ENCODE measurements around the gene OR2A12.
A peak's percentile ranks its signal among the peaks of the same experiment; 100 is the strongest.
"Not testable (repeated sequence)": the region's sequence is repeated elsewhere in the genome, so short reads cannot be mapped to it uniquely, and the experiment has no call there.

The OR2A12 gene

DNA sequence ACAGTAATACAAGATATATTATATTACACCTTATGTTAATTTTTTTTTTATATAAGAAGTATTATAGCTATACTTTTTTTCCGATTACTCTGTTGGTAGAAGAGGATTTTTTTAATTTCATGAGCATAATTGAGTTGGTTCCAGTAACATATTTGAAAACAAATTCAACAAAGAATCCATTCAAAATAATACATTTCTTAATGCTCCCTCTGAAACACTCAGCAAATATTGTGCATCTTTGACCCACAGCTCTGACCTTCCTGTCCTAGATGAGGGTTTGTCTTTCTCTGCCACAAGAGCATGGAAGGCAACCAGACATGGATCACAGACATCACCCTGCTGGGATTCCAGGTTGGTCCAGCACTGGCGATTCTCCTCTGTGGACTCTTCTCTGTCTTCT is 23.2 kb downstream of the OR2A12 start, which contains the start of gene OR2A2:
TSS of gene OR2A2 (plus strand) at position 301 of the 400 bp plus-strand sequence. CDS start at position 301, 0 bp downstream.
- DNase-seq: no peak
- in situ Hi-C loops (cut with HindIII; ENCODE audit: low pct_ligation_motif_present, low pct_unique_long_range_greater_than_20kb, low sequenced_read_pairs): no loop called here

DNA sequence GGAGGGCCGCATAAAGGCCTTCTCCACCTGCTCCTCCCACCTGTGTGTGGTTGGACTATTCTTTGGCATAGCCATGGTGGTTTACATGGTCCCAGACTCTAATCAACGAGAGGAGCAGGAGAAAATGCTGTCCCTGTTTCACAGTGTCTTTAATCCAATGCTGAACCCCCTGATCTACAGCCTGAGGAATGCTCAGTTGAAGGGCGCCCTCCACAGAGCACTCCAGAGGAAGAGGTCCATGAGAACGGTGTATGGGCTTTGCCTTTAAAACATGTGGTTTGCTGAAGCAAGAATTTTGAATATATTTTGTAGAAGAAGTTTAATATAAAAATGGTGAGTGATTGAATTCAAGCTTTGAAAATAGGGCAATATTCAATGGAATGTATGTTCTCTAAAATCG is 24.2 kb downstream of the OR2A12 start:
- DNase-seq: no peak
- in situ Hi-C loops (cut with HindIII; ENCODE audit: low pct_ligation_motif_present, low pct_unique_long_range_greater_than_20kb, low sequenced_read_pairs): no loop called here

DNA sequence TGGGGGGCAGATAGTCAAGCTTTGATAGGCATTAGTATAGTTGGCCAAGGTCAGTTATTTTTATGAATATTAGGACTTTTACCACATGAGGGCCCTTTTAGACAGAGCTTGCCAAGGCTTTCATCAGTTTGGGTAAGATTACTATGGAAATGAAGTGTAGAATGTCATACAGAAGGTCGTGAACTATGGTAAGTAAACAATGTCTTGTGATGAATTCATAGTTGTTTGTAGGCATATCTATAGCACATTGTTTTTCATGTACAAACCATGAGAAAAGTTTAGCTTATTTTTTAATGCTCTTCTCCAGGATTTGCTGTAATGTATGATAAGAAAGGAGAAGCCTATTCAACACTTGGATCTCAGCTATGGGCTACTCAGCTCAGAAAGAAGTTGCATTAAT is 27.6 kb downstream of the OR2A12 start:
- in situ Hi-C loops (cut with HindIII; ENCODE audit: low pct_ligation_motif_present, low pct_unique_long_range_greater_than_20kb, low sequenced_read_pairs): no loop called here
- no peak for DNase-seq

DNA sequence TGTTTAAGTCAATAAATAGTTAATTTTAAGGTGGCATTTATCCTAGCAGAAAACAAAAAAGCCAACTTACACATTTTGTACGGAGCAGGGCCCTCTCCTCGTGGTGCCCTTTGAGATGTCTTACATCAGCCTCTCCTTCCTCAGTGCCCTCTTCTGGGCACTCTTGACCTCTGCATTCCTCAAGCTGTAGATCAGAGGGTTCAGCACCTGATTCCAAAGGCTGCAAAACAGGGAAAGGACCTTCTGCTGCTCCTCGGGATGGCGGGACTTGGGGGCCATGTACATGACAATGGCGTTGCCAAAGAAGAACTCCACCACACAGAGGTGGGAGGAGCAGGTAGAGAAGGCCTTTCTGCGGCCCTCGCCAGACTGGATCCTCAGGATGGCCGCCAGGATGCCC is 32.3 kb downstream of the OR2A12 start:
- in situ Hi-C loops (cut with HindIII; ENCODE audit: low pct_ligation_motif_present, low pct_unique_long_range_greater_than_20kb, low sequenced_read_pairs): no loop called here
- DNase-seq: peak; percentile 46

DNA sequence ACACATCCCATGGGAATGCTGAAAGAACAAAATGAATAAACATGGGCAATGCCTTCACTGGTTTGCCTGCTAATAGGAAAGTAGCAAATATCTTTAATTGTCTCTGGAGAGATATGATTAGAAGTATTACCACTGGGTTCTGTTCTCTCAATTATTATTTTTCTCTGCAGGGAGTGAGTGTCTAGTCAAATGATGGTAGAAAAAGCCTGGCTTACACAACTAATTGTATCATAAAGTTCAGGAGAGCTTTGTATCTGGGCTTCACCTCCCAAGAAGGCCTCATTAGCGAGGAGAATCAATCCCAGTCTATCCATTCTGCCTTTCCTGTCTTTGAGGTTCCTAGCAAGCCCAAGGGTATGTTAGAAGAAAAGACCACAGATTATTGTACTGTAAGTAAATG is 36.8 kb downstream of the OR2A12 start, which contains the start of gene OR2A14:
TSS of gene OR2A14 (plus strand) at position 301 of the 400 bp plus-strand sequence. CDS start 5,937 bp downstream, outside the sequence.
- DNase-seq: no peak
- in situ Hi-C loops (cut with HindIII; ENCODE audit: low pct_ligation_motif_present, low pct_unique_long_range_greater_than_20kb, low sequenced_read_pairs): no loop called here

DNA sequence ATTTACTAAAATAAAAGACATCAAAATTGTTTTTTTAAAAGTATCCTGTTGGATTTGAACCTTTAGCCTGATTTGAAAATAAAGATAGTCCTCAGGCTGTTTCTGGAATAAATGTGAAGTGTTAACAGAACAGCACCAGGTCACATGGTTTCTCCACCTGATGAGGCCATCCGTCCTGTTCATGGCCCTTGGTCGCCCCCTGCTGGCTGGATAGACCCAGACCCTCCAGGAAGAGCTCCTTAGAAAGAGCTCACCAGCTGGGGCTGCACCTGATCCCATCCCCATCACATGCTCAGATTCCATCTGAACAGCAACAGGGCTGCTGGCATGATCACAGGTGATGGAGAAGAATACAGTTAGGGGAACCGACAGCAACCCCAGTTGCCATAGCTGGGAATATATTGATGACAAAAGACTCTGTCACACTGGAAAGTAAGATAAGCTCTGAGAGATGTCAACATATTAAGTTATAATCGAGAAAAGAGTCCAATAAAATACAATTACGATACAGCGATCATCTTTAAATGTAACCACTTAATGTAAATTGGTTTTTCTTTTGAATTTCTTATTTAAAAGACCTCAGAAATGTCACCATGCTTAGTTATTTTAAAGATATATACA is 41.7 kb downstream of the OR2A12 start:
- peak; percentile 89 for DNase-seq
- in situ Hi-C loops (cut with HindIII; ENCODE audit: low pct_ligation_motif_present, low pct_unique_long_range_greater_than_20kb, low sequenced_read_pairs): no loop called here

DNA sequence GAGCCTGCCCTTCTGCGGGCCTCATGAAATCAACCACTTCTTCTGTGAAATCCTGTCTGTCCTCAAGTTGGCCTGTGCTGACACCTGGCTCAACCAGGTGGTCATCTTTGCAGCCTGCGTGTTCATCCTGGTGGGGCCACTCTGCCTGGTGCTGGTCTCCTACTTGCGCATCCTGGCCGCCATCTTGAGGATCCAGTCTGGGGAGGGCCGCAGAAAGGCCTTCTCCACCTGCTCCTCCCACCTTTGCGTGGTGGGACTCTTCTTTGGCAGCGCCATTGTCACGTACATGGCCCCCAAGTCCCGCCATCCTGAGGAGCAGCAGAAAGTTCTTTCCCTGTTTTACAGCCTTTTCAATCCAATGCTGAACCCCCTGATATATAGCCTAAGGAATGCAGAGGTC is 43.5 kb downstream of the OR2A12 start:
- DNase-seq; in situ Hi-C loops (cut with HindIII; ENCODE audit: low pct_ligation_motif_present, low pct_unique_long_range_greater_than_20kb, low sequenced_read_pairs): not testable (repeated sequence)

GRCh38 chr7:144130730-144131129 is 44.7 kb downstream of the OR2A12 start:
- DNase-seq: no peak
- in situ Hi-C loops (cut with HindIII; ENCODE audit: low pct_ligation_motif_present, low pct_unique_long_range_greater_than_20kb, low sequenced_read_pairs): no loop called here

DNA sequence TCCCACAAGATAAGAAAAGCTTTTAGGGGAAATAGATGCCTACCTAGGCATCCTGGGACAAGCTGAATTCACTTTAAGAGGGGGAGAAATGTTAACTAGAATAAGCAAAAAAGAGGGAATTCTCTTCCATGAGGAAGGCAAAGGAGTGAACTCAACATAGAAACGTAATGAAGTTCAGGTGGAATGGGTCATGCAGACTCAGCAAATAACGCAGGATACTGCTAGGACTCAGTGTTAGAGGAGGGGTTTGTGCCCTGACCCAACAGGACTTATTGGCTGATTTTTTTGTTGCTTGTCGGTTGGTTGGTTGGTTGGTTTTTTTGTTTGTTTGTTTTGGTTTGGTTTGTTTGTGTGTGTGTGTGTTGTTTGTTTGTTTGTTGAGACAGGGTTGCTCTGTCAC is 46.2 kb downstream of the OR2A12 start:
- in situ Hi-C loops (cut with HindIII; ENCODE audit: low pct_ligation_motif_present, low pct_unique_long_range_greater_than_20kb, low sequenced_read_pairs): no loop called here
- DNase-seq: no peak

DNA sequence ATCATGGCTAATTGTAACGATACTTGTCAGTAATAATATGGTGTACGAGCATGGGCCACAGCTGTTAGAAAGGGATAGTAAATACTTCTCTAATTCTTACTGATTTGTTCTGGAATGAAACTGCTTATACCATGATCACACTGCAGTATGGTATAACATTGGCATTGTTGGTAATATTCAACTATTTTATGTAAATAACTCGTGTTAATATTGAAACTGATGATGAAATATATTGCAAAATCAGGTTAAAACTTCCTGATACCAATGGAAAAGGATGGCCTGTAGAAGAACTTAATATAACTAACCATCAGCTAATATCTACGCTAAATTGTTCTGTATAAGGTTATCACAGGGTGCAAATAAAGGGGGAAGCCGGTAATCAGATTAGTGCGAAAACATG is 47.2 kb downstream of the OR2A12 start:
- in situ Hi-C loops (cut with HindIII; ENCODE audit: low pct_ligation_motif_present, low pct_unique_long_range_greater_than_20kb, low sequenced_read_pairs): no loop called here
- DNase-seq: no peak

DNA sequence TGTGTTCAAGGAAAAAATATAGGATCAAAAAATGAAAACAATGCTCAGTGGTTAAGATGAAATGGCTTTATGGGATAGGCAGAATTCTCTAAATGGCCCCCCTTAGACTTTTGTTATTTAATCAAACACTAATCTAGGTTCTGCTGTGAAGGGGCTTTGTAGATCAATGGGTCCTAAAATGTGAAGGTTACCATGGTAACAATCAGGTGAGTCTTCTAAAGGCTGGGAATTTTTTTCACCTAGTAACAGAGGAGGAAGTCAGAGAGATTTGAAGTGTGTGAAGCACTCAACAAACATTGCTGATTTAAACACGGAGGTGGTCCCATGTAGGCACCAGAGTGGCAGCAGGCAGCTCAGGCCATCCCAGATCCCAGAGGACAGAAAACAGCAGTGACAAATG is 48.0 kb downstream of the OR2A12 start:
- no peak for DNase-seq
- in situ Hi-C loops (cut with HindIII; ENCODE audit: low pct_ligation_motif_present, low pct_unique_long_range_greater_than_20kb, low sequenced_read_pairs): no loop called here

- DNase-seq: no peak
- in situ Hi-C loops (cut with HindIII; ENCODE audit: low pct_ligation_motif_present, low pct_unique_long_range_greater_than_20kb, low sequenced_read_pairs): no loop called here
Observed at GRCh38 chr7:144137501-144137900, 51.4 kb downstream of the OR2A12 start.

DNA sequence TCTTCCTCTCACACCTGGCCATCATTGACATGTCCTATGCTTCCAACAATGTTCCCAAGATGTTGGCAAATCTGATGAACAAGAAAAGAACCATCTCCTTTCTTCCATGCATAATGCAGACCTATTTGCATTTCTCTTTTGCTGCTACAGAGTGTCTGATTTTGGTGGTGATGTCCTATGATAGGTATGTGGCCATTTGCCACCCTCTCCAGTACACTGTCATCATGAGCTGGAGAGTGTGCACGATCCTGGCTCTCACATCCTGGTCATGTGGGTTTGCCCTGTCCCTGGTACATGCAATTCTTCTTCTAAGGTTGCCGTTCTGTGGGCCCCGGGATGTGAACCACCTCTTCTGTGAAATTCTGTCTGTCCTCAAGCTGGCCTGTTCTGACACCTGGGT is 56.1 kb downstream of the OR2A12 start:
- in situ Hi-C loops (cut with HindIII; ENCODE audit: low pct_ligation_motif_present, low pct_unique_long_range_greater_than_20kb, low sequenced_read_pairs): no loop called here
- DNase-seq: no peak

- in situ Hi-C loops (cut with HindIII; ENCODE audit: low pct_ligation_motif_present, low pct_unique_long_range_greater_than_20kb, low sequenced_read_pairs): no loop called here
- peak; percentile 20 for DNase-seq
Observed at GRCh38 chr7:144144426-144144825, 58.3 kb downstream of the OR2A12 start.

DNA sequence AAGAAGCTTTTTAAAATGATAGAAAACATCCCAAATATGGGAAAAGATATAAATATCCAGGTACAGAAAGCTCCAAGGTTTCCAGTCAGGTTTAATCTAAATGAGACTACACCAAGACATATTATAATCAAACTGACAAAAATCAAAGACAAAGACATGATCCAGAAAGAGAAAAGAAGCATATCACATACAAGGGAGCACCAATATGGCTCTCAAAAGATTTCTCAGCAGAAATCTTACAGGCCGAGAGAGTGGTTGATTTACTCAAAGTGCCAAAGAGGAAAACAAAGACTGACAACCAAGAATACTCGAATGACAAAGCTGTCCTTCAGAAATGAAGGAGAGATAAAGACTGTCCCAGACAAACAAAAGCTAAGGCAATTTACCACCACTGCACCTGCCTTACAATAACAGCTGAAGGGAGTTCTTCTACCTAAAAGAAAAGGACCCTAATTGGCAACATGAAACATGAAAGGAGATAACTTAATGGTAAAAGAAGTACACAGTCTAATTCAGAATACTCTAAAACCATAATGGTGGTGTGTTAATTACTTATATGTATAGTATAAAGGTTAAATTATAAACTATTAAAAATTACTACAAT is 62.2 kb downstream of the OR2A12 start:
- in situ Hi-C loops (cut with HindIII; ENCODE audit: low pct_ligation_motif_present, low pct_unique_long_range_greater_than_20kb, low sequenced_read_pairs): no loop called here

More for the DNA sequence above, 62.2 kb downstream of the OR2A12 start:
- no peak for DNase-seq

All from ACHN (cell line).